HG03108 (cell line): ENCODE results near the gene GPR84.

ENCODE experiments used
- ATAC-seq: cut with Tn5 transposase; IDR thresholded peaks from one replicate; pipeline ENCODE4 v1.9.1; 2021; ENCODE audit warnings: moderate library complexity; ENCODE audit not compliant: unreplicated experiment

GPR84 gene

GRCh38 chr12:54392485-54393206 lies 28.4 kb upstream of the GPR84 start:
- no peak for ATAC-seq

- ATAC-seq, result peak; percentile 58
Observed at GRCh38 chr12:54390668-54391551, 26.6 kb upstream of the GPR84 start.

DNA sequence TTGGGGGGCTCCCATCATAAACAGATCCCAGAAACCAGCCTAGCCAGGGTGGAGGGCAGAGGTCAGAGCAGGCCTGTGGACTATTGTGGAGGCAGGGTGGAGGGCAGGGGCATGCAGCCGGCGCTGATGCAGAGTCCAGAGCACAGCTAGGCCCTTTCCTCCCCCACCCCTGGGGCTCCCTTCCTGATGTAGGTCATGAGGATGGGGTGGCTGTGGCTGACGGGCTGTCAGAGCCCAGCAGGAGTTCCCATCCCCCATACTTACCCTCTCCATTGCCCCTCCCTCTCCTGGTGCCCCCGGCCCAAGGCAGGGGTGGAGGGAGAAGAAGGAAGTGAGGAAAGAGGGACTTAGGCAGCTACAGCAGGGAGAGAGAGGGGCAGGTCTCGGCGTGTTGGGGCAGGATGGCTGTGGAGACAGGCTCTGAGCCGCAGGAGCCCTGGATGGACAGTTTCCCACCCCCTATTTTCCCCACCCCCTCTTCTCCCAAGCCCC lies 25.9 kb upstream of the GPR84 start:
- ATAC-seq, result no peak

- no peak for ATAC-seq
Observed at GRCh38 chr12:54389607-54390175, 25.4 kb upstream of the GPR84 start.

DNA sequence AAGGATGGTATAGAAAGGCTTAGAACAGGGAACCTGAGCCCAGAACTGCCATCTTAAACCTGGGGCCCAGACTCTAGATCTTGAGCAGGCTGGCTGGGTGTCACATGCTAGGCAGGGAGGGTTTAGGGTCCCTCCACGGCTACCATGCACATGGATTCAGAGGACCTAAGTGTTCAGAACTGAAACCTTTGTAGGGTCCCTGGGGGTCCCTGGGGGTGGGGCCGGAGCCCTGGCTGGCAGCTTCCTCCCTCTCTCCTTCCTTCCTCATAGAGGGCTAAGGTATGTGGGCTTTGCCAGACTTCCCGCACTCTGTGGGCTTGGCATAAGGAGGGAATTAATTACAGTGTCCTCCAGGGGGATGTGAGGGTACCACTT lies 24.8 kb upstream of the GPR84 start:
- no peak for ATAC-seq

DNA sequence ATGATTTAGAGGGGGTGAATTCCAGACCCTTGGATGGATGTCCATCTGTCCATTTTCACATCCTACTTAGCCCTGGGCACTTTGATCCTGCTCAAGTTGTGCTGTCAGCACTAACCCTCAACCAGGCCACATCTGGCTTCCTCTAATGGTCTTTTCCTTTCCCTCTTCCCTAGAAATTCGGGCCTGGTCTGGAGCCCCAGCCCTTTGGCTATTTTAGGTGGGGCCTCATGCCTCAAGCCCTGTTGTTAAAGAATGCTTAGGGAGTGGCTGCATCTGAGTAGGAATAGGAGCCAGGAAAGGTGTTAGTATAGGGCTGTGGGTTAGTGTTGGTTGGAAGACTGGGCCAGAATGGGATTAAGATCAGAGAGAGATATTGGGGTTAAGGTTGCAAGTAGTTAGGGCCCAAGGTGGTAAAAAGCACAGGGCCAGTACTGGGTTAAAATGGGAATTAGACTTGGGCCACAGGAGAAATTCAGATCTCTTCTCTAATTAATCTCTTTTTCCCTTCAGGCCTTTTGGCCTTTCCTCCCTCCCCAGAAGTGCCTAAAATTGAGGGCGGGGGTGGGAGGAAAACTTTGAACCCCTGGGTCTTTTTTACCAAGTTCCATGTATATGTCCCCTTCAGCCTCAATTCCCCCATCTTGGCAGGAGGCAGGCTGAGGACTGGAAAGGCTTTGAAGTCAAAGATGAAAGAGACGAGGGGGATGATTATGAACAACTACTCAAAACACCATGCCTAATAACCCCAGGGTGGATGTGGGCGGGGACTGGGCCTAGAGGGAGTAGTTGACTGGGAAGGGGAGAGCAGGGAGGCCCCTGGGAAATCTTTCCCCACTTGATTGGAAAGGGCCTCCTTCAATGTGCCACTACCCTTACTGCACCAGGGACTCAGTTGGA lies 24.2 kb upstream of the GPR84 start:
- ATAC-seq, result no peak

DNA sequence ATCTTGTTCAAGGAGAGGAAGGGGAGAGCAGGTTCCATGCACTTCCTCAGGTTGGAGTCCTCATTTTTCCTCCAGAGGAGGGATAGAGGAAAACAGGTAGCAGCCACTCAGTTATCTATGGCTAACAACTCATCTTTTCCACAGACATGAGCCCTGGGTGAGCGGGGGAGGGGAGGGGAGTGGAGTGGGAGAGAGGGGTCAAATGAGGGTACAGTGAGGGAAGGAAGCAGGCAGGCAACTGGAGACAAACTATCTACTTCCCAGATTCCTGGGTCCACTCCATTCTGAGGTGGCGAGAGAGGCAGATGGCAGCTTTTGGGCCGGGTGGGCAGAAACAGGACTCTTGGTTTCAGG lies 22.8 kb upstream of the GPR84 start:
- ATAC-seq, result no peak

GRCh38 chr12:54386403-54387113 lies 22.3 kb upstream of the GPR84 start:
- ATAC-seq, result no peak

GRCh38 chr12:54385251-54385914 lies 21.1 kb upstream of the GPR84 start:
- ATAC-seq, result peak; percentile 61

GRCh38 chr12:54384591-54385041 lies 20.3 kb upstream of the GPR84 start, which contains the start of gene ZNF385A:
Gene ZNF385A, minus strand, starts transcription at chr12:54384733. Its CDS starts 219 bp downstream, at chr12:54384514.
- ATAC-seq, result peak; percentile 35

- no peak for ATAC-seq
Observed at GRCh38 chr12:54383041-54383609, 18.8 kb upstream of the GPR84 start.

DNA sequence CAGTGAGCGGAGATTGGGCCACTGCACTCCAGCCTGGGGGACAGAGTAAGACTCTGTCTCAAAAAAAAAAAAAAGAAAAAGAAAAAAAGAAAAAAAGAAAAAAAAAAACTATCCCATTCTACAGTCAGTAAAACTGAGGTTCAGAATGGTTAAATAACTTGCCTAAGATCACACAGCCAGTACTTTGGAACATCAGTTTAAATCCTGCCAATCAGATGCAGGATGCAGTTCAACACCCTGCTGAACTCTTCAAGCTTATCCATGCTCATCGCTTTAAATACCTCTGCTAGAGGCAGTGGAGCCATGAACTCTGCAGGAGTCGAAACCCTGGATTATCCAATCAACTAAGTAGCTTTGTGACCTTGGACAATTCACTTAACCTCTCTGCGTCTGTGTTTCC lies 16.9 kb upstream of the GPR84 start:
- ATAC-seq, result no peak

- peak; percentile 87 for ATAC-seq
Observed at GRCh38 chr12:54379398-54380201, 15.3 kb upstream of the GPR84 start.

DNA sequence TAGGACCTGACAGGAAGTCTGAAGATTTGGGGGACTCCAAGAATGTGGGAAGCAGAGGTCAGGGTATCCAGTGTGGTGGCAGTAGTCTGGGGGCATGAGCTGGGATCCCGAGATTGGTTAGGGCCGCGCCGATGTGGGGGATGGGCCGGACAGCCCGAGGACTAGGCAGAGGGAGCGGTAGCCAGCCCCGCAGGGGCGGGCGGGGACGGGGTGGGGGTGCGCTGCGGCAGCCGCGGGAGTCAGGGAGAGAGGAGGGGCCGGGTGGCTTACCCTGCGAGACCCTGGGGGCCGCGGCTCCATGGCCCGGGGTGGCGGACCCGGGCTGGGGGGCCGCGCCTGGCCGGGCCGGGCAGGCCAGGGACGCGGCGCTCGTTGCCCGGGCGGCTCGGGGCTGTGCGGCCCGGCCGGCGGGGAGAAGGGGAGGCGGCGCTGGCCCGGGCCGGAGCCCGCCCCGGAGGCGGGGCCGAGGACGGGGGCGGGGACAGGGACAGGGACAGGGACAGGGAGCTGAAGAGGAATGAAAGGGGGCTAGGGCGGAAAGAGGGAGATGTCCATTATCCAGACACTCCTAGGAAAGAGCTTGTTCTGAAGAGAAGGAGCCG lies 14.6 kb upstream of the GPR84 start:
- ATAC-seq, result no peak

GRCh38 chr12:54377797-54378515 lies 13.7 kb upstream of the GPR84 start:
- ATAC-seq, result no peak

- ATAC-seq, result no peak
Observed at GRCh38 chr12:54377007-54377406, 12.7 kb upstream of the GPR84 start.

GRCh38 chr12:54376596-54376995 lies 12.3 kb upstream of the GPR84 start:
- ATAC-seq, result no peak
